LHCN-M2 (cell line): ENCODE data around the gene GPR153. TPM values are rescaled to one million over a fixed set of nuclear protein-coding genes. Genes with fewer than 3 reads are reported as not detected.

Source experiments
- DNase-seq: peaks from one replicate; pipeline ENCODE4 v3.0.0-alpha.2; 2012; ENCODE audit warnings: low read depth
- total RNA-seq: library from RNA; depleted of rRNA; stranded (reverse); fragments of >200 nt; gene quantifications from 2 replicates; pipeline ENCODE4 v1.2.3, GENCODE V29; 2014

Gene GPR153
- total RNA-seq, 1 experiment from 2014 or later = 43.0 TPM

DNA sequence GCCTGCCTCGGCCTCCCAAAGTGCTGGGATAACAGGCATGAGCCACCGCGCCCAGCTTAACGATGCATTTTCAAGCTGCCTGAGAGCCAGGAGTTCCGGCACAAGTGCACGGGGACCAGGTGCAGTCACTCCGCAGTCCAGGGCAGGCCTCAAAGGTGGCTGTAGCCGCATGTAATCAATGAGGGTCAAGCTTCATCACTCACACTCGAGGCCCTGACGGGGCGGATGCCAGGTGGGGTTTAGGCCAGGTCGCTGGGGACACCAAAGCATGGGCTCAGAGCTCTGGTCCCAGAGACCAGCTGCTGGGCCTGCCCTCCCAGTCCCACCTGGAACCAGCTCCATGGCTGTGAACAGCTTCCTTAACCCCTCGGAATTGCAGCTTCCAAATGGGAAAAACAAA is 26.1 kb upstream of the GPR153 start:
- DNase-seq = no peak

DNA sequence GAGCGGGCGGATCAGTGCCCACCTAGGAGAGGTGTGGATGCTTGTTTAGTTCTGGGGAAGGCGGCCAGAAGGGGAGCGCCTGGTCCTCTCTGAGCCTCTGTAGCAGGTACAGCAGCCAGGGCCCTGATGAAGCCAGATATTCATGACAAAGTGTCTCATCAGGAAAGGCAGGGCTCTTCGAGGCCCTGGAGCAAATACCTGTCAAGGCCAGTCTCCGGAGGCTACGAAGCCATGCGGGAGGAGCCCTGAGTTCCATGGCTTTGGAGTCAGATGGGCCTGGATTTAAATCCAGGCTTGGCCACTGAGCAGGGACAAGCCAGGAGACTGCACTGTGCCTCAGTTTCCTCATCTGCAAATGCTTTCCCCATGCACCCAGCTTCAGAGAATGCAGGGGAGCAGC is 25.4 kb upstream of the GPR153 start:
- no peak for DNase-seq

DNA sequence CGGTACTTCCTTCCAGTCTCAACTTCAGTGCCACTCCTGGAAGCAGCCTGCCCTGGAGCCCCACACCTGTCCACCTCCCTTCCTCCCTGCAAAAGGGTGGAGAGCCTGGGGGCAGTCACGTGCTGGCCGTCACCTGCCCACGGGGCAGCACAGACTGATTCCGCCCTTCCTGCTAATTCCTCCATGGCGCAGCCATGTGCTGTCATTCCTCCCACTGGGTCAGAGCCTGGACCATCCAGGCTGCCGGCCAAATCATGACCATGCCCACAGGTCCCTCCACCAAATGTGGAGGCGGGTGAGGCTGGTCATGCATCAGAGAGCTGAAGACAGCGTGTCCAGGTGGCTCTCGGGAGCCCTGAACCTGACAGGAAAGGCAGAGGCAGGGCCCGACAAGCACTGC is 24.4 kb upstream of the GPR153 start:
- DNase-seq = no peak

DNA sequence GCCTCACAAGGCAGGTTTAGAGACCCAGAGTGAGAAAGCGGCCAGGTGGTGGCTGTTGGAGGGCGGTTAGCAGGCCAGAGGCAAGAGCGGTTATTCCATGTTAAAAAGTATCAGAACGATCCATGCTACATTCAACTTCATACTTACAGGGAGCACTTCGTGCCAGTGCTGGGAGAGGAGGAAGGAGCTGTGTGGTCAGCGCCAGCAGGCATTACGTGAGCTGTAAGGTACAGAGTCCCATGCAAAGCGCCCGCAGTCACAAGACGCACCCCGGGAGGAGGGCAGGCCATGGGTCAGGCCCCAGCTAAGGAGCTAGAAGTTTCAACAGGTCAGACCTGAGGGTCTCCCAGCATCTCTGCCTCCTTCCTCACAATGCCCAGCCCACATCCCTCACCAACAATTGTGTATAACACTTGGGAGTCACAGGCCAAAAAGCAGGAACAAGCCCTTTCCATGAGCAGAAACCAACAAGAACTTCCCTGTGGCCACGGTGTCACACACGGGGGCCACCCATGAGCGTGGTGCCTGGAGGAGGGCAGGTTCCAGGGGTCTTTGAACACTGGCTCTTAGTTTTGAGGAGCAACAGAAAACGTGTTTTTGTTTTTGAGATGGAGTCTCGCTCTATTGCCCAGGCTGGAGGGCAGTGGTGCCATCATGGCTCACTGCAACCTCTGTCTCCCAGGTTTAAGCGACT is 21.8 kb upstream of the GPR153 start:
- DNase-seq = no peak

DNA sequence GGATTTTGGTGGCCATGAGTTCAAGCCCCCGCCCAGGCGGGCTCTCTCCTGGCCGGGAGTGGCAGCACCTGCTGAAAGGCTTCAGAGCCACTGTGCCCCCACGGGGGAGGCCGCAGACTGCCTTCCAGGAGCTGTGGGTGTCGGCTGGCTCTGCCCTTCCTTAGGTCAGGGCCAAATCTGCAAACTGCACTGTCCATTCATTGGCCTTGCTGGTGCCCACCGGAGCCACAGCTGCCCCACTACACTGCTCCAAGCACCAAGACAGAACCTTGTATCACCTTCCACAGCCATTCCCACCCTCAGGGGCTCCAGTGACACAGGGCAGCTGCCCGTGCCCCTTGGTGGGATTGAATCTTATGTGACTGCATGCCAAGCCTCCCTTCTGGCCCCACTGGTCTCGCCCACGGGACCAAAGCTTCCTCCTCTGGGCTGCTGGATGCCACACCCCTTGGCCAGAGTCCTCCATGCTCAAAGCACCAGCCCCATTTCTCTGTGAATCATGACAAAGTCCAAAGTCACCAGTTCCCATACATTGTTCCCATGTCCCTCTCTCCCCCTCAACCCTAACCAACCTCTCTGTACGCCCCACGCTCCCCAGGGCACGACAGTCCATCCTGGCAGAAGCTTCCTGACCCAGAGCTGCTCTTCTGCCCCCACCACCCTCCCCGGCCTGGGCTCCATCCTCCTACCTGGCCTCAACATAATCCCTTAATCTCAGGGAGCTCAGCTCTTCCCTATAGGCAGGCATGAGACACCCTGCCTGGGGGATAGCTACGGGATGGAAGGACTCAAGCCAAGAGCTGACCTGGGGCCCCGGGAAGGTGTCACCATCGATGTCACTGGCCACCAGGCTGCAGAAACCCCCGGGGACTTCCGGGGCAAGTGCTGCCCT is 20.9 kb upstream of the GPR153 start:
- no peak for DNase-seq

DNA sequence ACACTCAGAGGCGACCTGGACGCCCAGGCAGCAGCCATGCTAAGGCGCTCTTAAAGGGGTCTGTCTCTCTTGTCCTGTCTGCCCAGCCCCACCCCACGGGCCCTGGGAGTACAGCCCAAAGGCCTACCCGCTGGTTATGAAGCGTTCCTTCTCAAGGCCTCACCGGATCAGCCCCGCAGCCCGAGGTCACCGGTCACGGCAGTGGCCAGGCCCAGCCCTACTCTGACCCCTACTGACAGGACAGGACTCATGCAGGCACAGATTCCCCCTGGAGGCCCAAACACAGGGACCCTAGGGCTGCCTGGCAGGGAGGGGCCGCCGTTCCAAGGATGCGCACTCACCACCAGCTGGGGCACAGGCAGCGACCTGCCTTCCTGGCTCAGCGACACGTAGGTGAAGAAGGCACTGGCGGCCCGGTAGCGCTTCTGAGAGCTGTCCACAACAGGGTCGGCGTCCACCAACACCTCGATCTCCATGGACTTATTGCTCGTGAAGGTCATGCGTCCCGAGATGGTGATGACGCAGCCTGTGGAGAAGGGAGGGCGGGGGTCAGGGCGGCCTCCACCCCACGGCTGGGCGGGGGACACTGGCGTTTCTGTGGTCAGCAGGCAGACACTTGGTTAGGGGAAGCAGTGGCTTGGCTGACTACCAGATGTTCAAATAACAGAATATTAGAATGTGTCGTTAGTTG is 20.0 kb upstream of the GPR153 start:
- DNase-seq = peak; percentile 31

DNA sequence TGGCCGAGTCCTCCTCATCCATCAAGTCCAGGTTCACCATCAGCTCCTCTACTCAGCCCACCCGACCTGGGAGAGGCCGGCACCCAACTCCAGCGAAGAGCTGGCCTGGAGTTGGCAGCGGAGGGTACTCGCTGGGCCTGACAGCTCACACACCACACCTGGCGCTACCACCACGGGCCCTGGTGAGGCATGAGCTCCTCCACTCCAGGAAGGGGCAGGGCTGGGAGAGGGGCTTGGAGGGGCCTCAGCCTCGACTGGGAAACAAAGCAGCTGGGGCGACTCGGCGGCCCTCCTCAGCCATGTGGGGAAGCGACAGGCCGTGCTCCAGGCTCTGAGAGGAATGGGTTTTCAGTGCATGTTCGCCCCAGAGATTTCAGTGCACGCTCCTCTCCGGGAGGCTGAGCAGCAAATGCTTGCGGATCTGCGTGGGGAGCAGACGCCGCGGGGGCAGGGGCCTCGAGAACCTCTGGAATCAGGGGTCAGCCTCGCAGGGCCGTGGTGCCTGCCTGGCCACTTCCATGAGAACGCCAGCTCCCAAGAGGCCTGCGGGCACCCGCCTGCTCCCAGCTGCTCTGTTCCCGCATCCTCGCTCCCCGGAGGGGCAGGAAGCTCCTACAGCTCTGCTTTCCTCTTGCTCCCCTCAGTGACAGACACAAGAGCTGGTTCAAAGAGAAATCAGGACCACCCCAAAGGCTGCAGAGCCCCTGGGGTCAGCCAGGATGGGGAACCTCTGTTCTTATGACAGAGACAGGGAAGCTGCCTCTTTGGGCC is 18.9 kb upstream of the GPR153 start:
- no peak for DNase-seq

DNA sequence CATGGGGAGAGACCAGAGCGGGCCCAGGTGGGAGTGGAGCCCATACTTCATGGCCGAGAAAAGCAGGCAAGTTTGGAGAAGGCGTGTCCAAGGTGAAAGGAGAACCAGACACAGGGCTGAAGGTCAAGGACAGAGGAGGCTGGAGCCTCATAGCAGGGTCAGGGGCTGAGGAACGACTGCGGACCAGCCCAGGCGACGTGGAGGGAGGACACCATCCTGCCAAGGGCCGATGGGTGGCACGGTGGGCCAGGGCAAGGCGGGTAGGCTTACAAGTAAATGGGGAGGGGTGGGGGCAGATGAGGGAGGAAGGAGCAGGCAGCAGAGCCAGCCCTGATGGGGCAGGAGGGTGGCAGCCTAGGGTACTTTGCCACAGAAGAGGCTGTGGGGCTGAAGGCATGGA is 18.2 kb upstream of the GPR153 start:
- no peak for DNase-seq

DNA sequence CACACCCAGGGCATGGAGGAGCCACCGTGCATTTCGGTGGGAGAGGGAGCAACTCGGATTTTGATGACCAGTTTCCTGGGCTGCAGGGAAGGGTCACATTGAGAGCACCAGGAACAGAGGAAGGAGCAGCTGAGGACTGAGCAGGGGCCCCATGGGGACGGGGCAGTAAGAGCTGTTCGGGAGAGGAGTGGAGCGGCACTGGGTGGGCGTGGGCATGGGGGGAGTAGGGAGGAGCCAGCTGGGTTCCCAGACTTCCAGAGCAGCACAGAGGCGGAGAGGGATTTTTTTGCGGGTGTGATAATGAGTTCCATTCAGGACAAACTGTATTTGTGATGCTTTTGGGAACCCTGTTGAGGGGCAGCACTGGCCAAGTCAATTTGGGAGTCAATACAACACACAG is 17.4 kb upstream of the GPR153 start:
- DNase-seq = no peak

DNA sequence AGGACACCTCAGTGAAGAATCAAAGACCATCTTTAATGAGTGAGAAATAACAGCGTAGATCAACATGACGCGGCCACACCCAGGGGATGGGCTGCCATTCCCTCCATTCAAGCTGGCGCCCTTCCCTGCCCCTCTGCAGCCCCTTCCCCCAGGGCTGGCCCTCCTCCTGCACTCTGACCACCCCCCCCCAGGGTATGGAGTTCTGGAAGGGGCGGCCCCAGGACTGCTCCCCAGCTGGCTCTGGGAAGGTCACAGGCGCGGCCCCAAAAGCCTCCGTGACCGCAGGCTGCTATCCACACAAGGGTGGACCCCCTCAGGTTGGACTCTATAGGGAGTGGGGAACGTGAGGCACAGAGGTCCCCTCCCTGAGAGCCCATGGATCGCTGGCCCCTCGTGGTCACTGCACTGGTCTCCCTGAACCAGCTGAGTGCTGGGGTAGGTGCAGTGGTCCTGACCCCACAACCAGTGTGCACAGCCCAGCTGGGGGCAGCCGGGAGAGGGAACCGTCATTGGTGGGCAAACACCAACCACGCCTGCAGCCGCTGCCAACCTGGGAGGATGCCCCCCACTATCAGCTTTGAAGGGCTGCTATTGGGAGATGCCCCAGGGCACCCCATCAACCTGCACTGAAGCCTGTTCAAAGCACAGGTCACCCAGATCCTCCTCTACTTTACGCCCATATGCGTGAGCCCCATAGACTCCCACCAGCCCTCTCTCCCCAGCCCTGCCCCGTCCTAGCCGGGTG is 16.1 kb upstream of the GPR153 start:
- no peak for DNase-seq

DNA sequence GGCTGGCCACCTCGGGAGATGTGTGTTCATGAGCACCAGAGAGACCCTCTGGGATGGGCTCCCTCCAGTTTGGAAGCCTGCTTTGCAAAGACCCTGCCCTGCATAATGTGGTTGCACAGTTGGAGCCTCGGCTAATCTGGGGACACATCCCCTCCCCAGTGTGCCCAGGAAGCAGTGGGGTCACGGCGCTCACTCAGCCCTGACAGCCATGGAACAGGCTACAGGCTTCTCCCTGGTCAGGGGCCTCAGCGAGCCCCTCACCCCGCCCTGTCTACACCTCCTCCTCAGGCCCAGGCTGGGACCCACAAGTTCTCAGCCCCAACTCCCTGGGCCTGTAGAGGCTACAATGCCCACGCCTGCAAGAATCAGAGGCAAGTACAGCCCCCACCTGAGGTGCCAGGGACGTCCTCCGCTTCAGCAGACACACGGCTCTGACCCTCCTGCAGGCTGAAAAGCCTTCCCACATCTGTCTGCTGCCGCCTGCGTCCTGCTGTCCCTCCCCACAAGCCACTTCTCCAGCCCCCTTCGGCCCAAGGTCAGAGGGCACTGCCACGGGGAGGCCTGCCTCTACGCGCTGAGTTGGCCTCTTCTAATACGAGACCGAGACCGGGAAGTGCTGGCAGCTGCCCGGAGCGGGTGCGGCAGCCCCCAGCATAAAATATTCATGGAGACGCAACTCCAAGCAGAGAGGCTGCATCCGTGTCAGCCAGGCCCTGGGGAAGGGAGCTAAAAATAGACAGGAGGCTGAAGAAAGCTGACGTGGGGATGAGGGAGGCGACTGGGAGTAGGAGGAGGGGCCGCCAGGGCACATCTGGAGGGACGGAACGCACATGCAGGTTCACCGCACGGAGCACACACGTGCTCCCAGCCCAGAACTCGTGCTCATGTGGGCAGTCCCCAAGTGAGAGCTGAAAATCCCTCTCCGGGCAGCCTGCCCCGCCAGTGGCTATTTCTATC is 15.2 kb upstream of the GPR153 start:
- DNase-seq = peak; percentile 77

DNA sequence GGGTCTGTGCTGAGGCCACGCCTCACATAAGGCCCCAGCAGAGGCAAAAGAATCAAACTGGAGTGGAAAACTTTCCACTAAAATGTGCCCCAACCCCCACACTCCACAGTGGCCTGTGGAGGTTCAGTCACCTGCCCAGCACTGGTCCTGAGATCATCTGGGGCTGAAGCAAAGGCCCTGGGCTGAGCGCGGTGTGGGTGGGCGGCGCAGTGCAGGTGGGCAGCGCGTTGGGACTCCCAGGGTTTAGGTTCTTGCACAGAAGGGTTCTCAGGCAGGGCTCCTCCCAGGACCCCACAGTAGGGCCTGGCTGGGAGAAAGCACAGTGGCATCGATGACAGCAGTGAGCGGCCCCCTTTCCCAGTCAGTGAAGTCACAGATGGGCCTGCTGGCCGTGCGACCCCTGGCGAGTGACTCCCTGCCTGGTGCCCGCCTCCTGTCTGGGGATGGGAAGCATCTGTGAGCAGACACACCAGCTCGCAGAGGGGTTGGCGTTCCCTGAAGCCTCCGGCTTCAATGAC is 13.8 kb upstream of the GPR153 start:
- DNase-seq = no peak

DNA sequence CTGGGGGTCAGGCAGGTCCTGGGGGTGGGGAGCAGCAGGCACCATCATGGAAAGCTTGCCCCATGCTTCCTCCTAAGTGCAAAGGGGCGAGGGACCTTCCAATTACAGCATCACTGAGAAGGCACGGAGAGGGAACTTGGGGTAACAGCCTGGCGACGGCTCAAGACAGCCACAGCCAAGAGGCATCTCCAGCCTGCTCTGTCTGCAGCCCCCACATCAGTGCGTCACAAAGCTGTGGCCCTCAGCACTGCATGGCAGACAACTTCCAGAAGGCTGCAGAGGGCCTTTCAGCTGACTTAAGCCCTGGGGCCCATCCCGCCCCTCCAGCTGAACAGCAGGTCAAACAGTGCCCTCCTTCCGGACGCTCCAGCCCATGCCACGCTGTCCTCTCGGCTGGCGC is 13.2 kb upstream of the GPR153 start:
- DNase-seq = no peak

DNA sequence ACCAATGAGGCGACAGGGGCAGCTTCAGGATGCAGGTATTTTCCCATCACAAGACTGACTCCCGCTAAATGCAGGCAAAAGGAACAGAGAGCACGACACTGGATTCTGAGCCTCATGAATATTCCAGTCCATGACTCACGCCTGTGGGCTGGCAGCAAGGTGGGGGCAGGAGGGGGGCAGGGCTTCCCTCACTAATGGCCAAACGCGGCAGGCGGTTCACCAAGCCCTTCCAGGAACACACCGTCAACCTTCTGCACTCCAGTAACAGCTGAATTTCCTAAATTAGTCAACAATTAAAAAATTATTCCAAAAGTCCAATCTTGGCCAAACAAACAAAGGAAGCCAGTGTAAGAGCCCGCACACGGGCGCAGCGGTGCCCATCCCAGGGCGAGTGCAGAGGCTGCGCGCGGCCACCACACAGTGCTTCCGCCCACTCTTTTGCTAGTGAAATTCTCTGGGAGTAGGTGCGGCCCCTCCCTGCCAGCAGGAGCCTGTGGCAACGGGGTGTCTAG is 12.5 kb upstream of the GPR153 start:
- DNase-seq = peak; percentile 60

DNA sequence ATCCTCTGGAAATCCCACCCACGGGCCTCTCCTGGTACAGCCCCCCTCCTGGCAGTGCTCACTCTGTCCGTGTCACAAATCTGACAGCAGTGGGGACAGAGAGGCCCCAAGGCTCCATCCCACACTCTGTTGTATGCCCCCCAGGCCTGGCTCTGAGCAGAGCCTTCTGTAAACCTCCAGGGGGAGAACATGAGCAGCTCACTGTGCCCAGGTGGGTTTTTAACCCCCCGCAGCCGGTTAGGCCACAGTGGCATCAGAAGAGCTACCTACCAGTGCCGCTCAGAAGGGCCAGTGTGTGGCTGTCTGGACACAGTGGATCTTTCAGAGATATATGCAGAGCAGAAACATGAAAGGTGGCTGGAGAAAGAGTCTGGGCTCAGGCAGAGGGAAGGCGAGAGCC is 12.0 kb upstream of the GPR153 start:
- no peak for DNase-seq

DNA sequence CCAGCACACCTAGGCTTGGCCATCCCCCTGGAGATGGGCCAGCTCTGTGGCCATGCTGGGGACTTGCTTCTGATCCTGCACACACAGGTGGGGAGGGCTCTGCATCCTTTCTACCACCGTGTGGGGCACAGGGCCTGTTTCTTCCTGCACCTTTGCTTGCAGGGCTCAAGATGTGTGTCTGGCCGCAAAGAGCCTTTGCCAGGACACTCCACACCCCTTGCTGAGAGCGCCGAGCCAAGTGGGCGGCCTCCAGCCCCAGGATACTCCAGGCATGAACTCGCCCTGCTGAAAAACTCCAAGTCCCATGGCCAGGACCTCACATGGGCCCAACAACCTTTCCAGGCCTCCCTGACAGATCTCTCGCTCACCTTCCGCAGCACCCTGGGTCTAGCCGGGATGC is 11.6 kb upstream of the GPR153 start:
- no peak for DNase-seq

DNA sequence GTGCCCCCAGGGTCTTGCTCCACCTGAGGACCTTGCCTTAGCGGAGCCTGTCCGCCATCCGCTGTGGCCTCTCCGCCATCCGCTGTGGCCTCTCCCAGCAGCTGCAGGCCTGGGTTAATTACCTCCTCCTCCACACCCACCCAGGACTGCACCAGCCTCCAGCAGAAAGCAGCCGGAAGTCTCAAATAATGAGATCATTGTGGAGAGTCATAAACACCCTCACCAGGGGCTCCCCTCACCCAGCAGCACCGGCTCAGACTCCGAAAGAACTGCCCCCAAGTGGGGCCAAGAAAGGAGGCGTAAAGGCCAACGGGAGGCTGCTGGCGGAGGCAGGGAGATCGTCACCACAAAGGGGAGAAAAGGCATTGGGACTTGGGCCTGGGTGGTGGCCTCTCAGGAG is 10.7 kb upstream of the GPR153 start:
- DNase-seq = no peak

DNA sequence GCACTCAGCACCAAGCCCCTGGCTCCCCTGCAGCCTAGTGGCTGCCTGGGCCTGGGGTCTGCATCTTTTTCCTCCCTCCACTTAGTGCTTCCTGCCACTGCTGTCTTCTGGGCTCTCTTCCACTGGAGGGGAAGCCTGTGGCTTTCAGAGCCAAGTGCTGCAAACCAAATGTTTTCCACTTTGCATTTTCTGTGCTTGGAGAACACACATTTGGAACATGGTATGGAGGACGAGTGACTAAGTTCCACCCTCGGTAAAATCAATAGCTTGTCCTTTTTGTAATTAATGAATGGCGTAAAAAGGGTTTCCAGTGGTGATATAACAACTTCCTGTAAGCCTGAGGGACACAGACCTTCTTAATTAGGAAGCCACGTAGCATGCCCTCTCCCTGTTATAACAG is 10.1 kb upstream of the GPR153 start:
- no peak for DNase-seq

DNA sequence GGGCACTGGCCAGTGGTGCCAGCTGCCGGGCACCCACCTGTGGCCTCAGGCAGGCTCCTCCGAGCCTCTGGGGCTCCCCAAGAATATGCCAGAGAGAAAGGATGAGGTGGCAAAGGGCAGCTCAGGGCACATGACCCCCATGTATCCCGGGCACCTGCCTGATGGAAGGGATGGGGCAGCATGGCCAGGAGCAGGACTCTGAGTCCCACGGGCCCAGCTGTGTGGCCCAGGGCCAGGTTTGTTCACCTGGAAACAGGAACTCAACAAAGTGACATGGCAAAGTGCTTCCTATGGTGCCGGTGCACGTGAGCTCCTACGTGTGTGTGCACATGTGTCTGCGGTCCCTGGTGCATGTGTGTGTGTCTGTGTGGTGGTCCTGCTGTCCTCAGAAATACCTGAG is 9.5 kb upstream of the GPR153 start:
- no peak for DNase-seq
